HCT116 (cell line): ENCODE data around the gene MRPS34. TPM values are rescaled to one million over a fixed set of nuclear protein-coding genes. Genes with fewer than 3 reads are reported as not detected.

Experiments
- ATAC-seq: fragments of 200-7000 bp; cut with Tn5 transposase; 2 replicates; pipeline ENCODE4 v1.9.1; 2020; ENCODE audit warnings: mild to moderate bottlenecking, moderate library complexity
- BruUV-seq: library from RNA; stranded (reverse); fragments of 400-500 nt; replicated peaks from 2 replicates; lab custom pipeline; 2021; lab: Mats Ljungman, UMichigan
- CTCF ChIA-PET: fragments of 300-600 bp; sonication (Branson Sonifier 250); formaldehyde crosslinking; loops from one replicate; lab custom pipeline; 2021; ENCODE audit warnings: antibody characterized with exemption; lab: Charles Lee
- POLR2A ChIA-PET: fragments of 300-600, 350-600 bp; sonication (Branson Sonifier 250); formaldehyde crosslinking; loops from one replicate; lab custom pipeline; 2021; ENCODE audit warnings: antibody characterized with exemption; lab: Charles Lee
- RAD21 ChIA-PET, 2 experiments: fragments of 300-600 bp; sonication (Branson Sonifier 250); formaldehyde crosslinking; loops; one replicate each; lab custom pipeline; 2023; ENCODE audit warnings: low total read pairs in 2 of 2; ENCODE audit not compliant: uncharacterized antibody in 2 of 2, unreplicated experiment in 2 of 2, low non-redundant PET in 1 of 2; lab: Charles Lee
- DNase-seq: peaks from one replicate; pipeline ENCODE4 v3.0.0-alpha.2; 2010; ENCODE audit warnings: low read depth, low spot score
- H2AFZ ChIP-seq: fragments of 200-600 bp; shearing (Covaris generic), sonication (generic); 2 replicates; pipeline ENCODE4 v1.6.1; 2017; ENCODE audit warnings: low read depth, mixed run types, mixed read lengths, antibody characterized with exemption, low read length; ENCODE audit not compliant: poor library complexity, severe bottlenecking
- H3K27ac ChIP-seq: 2 replicates; pipeline ENCODE4 v1.5.1; 2012; ENCODE audit warnings: low read depth, low read length
- H3K27me3 ChIP-seq: fragments of 200-600 bp; sonication (generic); 2 replicates; pipeline ENCODE4 v1.6.1; 2016; ENCODE audit warnings: mixed run types, low read length, mixed read lengths; ENCODE audit not compliant: insufficient read depth
- H3K36me3 ChIP-seq, 2 experiments: fragments of 200-500 bp in 1 of 2; fragments of 200-600 bp in 1 of 2; sonication (Bioruptor generic) in 1 of 2; sonication (generic) in 1 of 2; 2 replicates each; pipeline versions ENCODE4 v1.5.1 to v1.6.1; 2014 to 2016; ENCODE audit warnings: low read length in 2 of 2, inconsistent platforms in 1 of 2, mixed read lengths in 1 of 2, mixed run types in 1 of 2; ENCODE audit not compliant: insufficient read depth in 2 of 2, control insufficient read depth in 1 of 2
- H3K4me1 ChIP-seq, 2 experiments: fragments of 200-600 bp in 1 of 2; sonication (generic) in 1 of 2; 2 replicates each; pipeline versions ENCODE4 v1.5.1 to v1.6.1; 2012 to 2017; ENCODE audit warnings: low read length in 2 of 2, inconsistent platforms in 1 of 2, mild to moderate bottlenecking in 1 of 2, mixed read lengths in 1 of 2, mixed run types in 1 of 2, moderate library complexity in 1 of 2; ENCODE audit not compliant: insufficient read depth in 2 of 2, control insufficient read depth in 1 of 2
- H3K4me2 ChIP-seq: fragments of 200-600 bp; sonication (generic); 2 replicates; pipeline ENCODE4 v1.6.1; 2017; ENCODE audit warnings: mixed run types, low read length, mixed read lengths
- H3K4me3 ChIP-seq, 2 experiments: fragments of 200-600 bp in 1 of 2; sonication (generic) in 1 of 2; replicated peaks in 1 of 2; 2 replicates each; pipeline ENCODE4 v1.5.1; 2011 to 2016; ENCODE audit warnings: low read length in 2 of 2, control low read depth in 1 of 2, low read depth in 1 of 2, mild to moderate bottlenecking in 1 of 2, mixed read lengths in 1 of 2, mixed run types in 1 of 2
- H3K79me2 ChIP-seq: fragments of 200-600 bp; sonication (generic); 2 replicates; pipeline ENCODE4 v1.6.1; 2017; ENCODE audit warnings: mild to moderate bottlenecking, mixed run types, low read length, moderate library complexity, mixed read lengths; ENCODE audit not compliant: insufficient read depth
- H3K9ac ChIP-seq: fragments of 200-600 bp; sonication (generic); 2 replicates; pipeline ENCODE4 v1.6.1; 2016; ENCODE audit warnings: low read length, mixed read lengths
- H3K9me2 ChIP-seq: fragments of 200-600 bp; sonication (generic), shearing (Covaris generic); 2 replicates; pipeline ENCODE4 v1.6.1; 2017; ENCODE audit warnings: mixed run types, mild to moderate bottlenecking, moderate library complexity; ENCODE audit not compliant: insufficient read depth
- H3K9me3 ChIP-seq, 2 experiments: fragments of 200-500 bp in 1 of 2; fragments of 200-600 bp in 1 of 2; sonication (Bioruptor generic) in 1 of 2; sonication (generic) in 1 of 2; 2 replicates each; pipeline ENCODE4 v1.6.1; 2014 to 2017; ENCODE audit warnings: low read length in 2 of 2, mixed read lengths in 2 of 2, inconsistent platforms in 1 of 2, low read depth in 1 of 2, mild to moderate bottlenecking in 1 of 2, mixed run types in 1 of 2, moderate library complexity in 1 of 2; ENCODE audit not compliant: control insufficient read depth in 1 of 2, insufficient read depth in 1 of 2
- H4K20me1 ChIP-seq: fragments of 200-600 bp; sonication (generic), shearing (Covaris generic); 2 replicates; pipeline ENCODE4 v1.6.1; 2017; ENCODE audit warnings: mixed run types, mild to moderate bottlenecking, moderate library complexity; ENCODE audit not compliant: insufficient read depth
- CBX3 ChIP-seq: IDR thresholded peaks from 2 replicates; pipeline ENCODE4 v1.6.1; 2012; ENCODE audit warnings: low read depth
- CEBPB ChIP-seq: IDR thresholded peaks from 2 replicates; pipeline ENCODE4 v1.6.1; 2012; ENCODE audit warnings: low read depth
- EGR1 ChIP-seq: IDR thresholded peaks from 2 replicates; pipeline ENCODE4 v1.6.1; 2012; ENCODE audit warnings: low read depth
- ELF1 ChIP-seq: IDR thresholded peaks from 2 replicates; pipeline ENCODE4 v1.6.1; 2012; ENCODE audit warnings: low read depth, borderline replicate concordance
- EZH2 ChIP-seq: fragments of 200-600 bp; sonication (generic); IDR thresholded peaks from 2 replicates; pipeline ENCODE4 v1.6.1; 2017; ENCODE audit warnings: antibody characterized with exemption, mixed run types
- EZH2phosphoT487 ChIP-seq: fragments of 200-600 bp; IDR thresholded peaks from 2 replicates; pipeline ENCODE4 v1.6.1; 2018; ENCODE audit warnings: antibody characterized with exemption, borderline replicate concordance
- FOSL1 ChIP-seq: IDR thresholded peaks from 2 replicates; pipeline ENCODE4 v1.6.1; 2012; ENCODE audit warnings: low read depth
- JUND ChIP-seq: IDR thresholded peaks from 2 replicates; pipeline ENCODE4 v1.6.1; 2012
- POLR2A ChIP-seq: IDR thresholded peaks from 2 replicates; pipeline ENCODE4 v1.7.0; 2011; ENCODE audit warnings: borderline replicate concordance; ENCODE audit not compliant: insufficient read depth, insufficient read length; ENCODE audit errors: extremely low read depth
- POLR2AphosphoS5 ChIP-seq: IDR thresholded peaks from 2 replicates; pipeline ENCODE4 v1.6.1; 2011; ENCODE audit warnings: mild to moderate bottlenecking, low read depth, low read length, moderate library complexity
- RAD21 ChIP-seq: IDR thresholded peaks from 2 replicates; pipeline ENCODE4 v1.6.1; 2012; ENCODE audit warnings: low read depth, mild to moderate bottlenecking
- SP1 ChIP-seq: IDR thresholded peaks from 2 replicates; pipeline ENCODE4 v1.6.1; 2012; ENCODE audit warnings: low read depth
- SRF ChIP-seq: IDR thresholded peaks from 2 replicates; pipeline ENCODE4 v1.6.1; 2012; ENCODE audit warnings: low read depth
- YY1 ChIP-seq: IDR thresholded peaks from 2 replicates; pipeline ENCODE4 v1.6.1; 2011; ENCODE audit warnings: low read length, low read depth, moderate library complexity, mild to moderate bottlenecking; ENCODE audit not compliant: insufficient replicate concordance; ENCODE audit errors: extremely low read depth
- ZFX ChIP-seq: fragments of 450-650 bp; IDR thresholded peaks from 2 replicates; pipeline ENCODE4 v1.6.1; 2017
- ZNF274 ChIP-seq: fragments of 200-500 bp; sonication (Bioruptor generic); IDR thresholded peaks from 2 replicates; pipeline ENCODE4 v1.6.1; 2014; ENCODE audit warnings: mild to moderate bottlenecking, low read depth, low read length, inconsistent platforms
- intact Hi-C: fragments of 100-400 bp; cut with micrococcal nuclease; formaldehyde crosslinking; loops from 2 replicates; pipeline ENCODE4 v1.10.0; 2022
- total RNA-seq: library from RNA; stranded (reverse); gene quantifications from one replicate; pipeline ENCODE4 v1.2.1, GENCODE V29; 2021; ENCODE audit not compliant: unreplicated experiment
- TF ChIP-seq, protein P1 (sequence below): IDR thresholded peaks from 2 replicates; pipeline ENCODE4 v1.6.1; 2012
- TF ChIP-seq, protein P2 (sequence below), 3 experiments: fragments of 200-600 bp in 1 of 3; sonication (generic) in 1 of 3; IDR thresholded peaks in 2 of 3; conservative IDR thresholded peaks in 1 of 3; 2 replicates each; pipeline ENCODE4 v1.5.1; 2012 to 2017; ENCODE audit warnings: low read depth in 2 of 3, low read length in 2 of 3, antibody characterized with exemption in 1 of 3, borderline replicate concordance in 1 of 3, control low read depth in 1 of 3, mild to moderate bottlenecking in 1 of 3, mixed read lengths in 1 of 3, mixed run types in 1 of 3, moderate library complexity in 1 of 3; ENCODE audit not compliant: insufficient read depth in 1 of 3
- TF ChIP-seq, protein P3 (sequence below): IDR thresholded peaks from 2 replicates; pipeline ENCODE4 v1.6.1; 2011; ENCODE audit warnings: mild to moderate bottlenecking, low read length, moderate library complexity; ENCODE audit not compliant: insufficient replicate concordance; ENCODE audit errors: extremely low read depth
- TF ChIP-seq, protein P4 (sequence below): IDR thresholded peaks from 2 replicates; pipeline ENCODE4 v1.6.1; 2012; ENCODE audit warnings: low read depth

The MRPS34 gene
- total RNA-seq, 1 experiment from 2014 or later, result 200 TPM

DNA sequence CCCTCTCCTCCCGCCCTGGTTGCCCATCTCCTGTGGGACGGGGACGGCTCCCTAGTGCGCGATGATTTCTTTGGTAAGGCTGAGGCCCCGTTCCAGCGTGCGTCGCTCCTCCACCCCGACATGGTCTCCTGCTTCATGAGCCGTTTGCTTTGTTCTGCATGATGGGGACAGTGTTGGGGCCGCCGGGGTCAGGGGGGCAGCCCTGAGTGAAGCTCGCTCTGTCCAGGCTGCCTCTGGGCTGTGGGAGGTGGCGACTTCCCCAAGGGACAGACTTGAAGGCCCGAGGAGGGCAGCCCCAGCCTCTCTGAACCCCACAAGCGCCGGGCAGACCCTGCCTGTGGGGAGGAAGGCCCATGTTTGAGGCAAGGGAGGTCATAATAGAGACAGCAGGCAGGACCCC lies 14.0 kb downstream of the MRPS34 start:
- peaks cover 0 to 6% of the 10 kb centered on the region in 2 experiments; a peak in 1 of 4 replicates for H3K36me3 ChIP-seq
- no peaks in the 10 kb centered on the region for H3K27me3 ChIP-seq
- intact Hi-C loops, result no loop called here
- peaks cover 8 to 12% of the 10 kb centered on the region in 2 experiments; a peak in 3 of 4 replicates for H3K4me1 ChIP-seq
- TF ChIP-seq EZH2phosphoT487, result no peak
- no peak for TF ChIP-seq ZFX
- TF ChIP-seq, protein P1, sequence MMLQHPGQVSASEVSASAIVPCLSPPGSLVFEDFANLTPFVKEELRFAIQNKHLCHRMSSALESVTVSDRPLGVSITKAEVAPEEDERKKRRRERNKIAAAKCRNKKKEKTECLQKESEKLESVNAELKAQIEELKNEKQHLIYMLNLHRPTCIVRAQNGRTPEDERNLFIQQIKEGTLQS, result no peak
- TF ChIP-seq, protein P2, sequence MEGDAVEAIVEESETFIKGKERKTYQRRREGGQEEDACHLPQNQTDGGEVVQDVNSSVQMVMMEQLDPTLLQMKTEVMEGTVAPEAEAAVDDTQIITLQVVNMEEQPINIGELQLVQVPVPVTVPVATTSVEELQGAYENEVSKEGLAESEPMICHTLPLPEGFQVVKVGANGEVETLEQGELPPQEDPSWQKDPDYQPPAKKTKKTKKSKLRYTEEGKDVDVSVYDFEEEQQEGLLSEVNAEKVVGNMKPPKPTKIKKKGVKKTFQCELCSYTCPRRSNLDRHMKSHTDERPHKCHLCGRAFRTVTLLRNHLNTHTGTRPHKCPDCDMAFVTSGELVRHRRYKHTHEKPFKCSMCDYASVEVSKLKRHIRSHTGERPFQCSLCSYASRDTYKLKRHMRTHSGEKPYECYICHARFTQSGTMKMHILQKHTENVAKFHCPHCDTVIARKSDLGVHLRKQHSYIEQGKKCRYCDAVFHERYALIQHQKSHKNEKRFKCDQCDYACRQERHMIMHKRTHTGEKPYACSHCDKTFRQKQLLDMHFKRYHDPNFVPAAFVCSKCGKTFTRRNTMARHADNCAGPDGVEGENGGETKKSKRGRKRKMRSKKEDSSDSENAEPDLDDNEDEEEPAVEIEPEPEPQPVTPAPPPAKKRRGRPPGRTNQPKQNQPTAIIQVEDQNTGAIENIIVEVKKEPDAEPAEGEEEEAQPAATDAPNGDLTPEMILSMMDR (IDR thresholded peaks at IDR 0.05 in 2 of 3, conservative IDR thresholded peaks at IDR 0.05 in 1 of 3; ENCODE audit: borderline replicate concordance in 1 of 3, insufficient read depth in 1 of 3, low read depth in 2 of 3, low read length in 2 of 3), result no peak
- TF ChIP-seq JUND, result no peak
- TF ChIP-seq, protein P3, sequence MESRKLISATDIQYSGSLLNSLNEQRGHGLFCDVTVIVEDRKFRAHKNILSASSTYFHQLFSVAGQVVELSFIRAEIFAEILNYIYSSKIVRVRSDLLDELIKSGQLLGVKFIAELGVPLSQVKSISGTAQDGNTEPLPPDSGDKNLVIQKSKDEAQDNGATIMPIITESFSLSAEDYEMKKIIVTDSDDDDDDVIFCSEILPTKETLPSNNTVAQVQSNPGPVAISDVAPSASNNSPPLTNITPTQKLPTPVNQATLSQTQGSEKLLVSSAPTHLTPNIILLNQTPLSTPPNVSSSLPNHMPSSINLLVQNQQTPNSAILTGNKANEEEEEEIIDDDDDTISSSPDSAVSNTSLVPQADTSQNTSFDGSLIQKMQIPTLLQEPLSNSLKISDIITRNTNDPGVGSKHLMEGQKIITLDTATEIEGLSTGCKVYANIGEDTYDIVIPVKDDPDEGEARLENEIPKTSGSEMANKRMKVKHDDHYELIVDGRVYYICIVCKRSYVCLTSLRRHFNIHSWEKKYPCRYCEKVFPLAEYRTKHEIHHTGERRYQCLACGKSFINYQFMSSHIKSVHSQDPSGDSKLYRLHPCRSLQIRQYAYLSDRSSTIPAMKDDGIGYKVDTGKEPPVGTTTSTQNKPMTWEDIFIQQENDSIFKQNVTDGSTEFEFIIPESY, result no peak
- TF ChIP-seq EGR1, result no peak
- TF ChIP-seq SP1, result no peak
- no peak for TF ChIP-seq RAD21
- TF ChIP-seq CEBPB, result no peak
- TF ChIP-seq CBX3, result no peak
- TF ChIP-seq ZNF274, result no peak
- TF ChIP-seq EZH2, result no peak
- no peak for TF ChIP-seq FOSL1
- no peak for TF ChIP-seq YY1
- TF ChIP-seq, protein P4, sequence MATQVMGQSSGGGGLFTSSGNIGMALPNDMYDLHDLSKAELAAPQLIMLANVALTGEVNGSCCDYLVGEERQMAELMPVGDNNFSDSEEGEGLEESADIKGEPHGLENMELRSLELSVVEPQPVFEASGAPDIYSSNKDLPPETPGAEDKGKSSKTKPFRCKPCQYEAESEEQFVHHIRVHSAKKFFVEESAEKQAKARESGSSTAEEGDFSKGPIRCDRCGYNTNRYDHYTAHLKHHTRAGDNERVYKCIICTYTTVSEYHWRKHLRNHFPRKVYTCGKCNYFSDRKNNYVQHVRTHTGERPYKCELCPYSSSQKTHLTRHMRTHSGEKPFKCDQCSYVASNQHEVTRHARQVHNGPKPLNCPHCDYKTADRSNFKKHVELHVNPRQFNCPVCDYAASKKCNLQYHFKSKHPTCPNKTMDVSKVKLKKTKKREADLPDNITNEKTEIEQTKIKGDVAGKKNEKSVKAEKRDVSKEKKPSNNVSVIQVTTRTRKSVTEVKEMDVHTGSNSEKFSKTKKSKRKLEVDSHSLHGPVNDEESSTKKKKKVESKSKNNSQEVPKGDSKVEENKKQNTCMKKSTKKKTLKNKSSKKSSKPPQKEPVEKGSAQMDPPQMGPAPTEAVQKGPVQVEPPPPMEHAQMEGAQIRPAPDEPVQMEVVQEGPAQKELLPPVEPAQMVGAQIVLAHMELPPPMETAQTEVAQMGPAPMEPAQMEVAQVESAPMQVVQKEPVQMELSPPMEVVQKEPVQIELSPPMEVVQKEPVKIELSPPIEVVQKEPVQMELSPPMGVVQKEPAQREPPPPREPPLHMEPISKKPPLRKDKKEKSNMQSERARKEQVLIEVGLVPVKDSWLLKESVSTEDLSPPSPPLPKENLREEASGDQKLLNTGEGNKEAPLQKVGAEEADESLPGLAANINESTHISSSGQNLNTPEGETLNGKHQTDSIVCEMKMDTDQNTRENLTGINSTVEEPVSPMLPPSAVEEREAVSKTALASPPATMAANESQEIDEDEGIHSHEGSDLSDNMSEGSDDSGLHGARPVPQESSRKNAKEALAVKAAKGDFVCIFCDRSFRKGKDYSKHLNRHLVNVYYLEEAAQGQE, result no peak
- TF ChIP-seq POLR2A, result no peak
- no peak for TF ChIP-seq SRF
- no peak for TF ChIP-seq POLR2AphosphoS5
- TF ChIP-seq ELF1, result no peak
- TF ChIP-seq, all 23 proteins: peak for 0
- H2AFZ ChIP-seq, result no peak overlapping the region
- no peaks in the 10 kb centered on the region for H4K20me1 ChIP-seq
- H3K4me2 ChIP-seq, result no peak overlapping the region
- no peak overlapping the region for H3K4me3 ChIP-seq
- ChIA-PET RAD21 (no interaction called here), POLR2A (no interaction called here), CTCF (no interaction called here)
- H3K9me3 ChIP-seq, result no peaks in the 10 kb centered on the region
- H3K27ac ChIP-seq, result no peak overlapping the region
- H3K9ac ChIP-seq, result no peak overlapping the region
- H3K9me2 ChIP-seq, result no peaks in the 10 kb centered on the region
- no TSS peak for BruUV-seq
- DNase-seq (no peak), ATAC-seq (no peak)
- H3K79me2 ChIP-seq, result no peaks in the 10 kb centered on the region
